Measurements from ENCODE around the gene NTM. TPM values are rescaled to one million over a fixed set of nuclear protein-coding genes. Genes with fewer than 3 reads are reported as not detected.

NTM gene
- total RNA-seq, 6 donors from 2014 or later, result 4.1 to 151 (median 115) TPM

DNA sequence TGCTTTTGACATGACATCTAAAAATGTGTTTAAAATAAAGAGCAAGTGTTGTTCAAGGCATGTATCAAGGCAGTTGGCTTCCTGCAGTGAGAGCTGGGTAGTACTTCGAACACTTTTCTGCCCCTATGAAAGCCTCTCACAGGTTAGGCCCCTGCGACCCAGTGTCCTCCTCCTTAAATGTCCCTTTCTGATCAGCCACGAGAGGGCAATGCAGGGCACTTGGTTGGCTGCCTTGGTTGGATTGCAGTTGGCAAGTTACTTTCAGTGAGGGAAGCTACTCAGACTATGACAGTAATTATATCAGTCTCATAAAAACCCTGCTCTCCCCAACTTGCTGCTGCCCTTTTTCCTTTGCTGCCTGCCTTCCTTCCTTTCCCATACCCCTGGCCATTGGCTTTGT lies 743.8 kb downstream of the NTM start:
- Histone ChIP-seq H3K27me3 (no peaks in the 10 kb centered on the region), H3K27ac (no peak overlapping the region), H3K9me3 (no peaks in the 10 kb centered on the region), H3K36me3 (no peaks in the 10 kb centered on the region), H3K4me1 (no peaks in the 10 kb centered on the region), H3K4me3 (no peak overlapping the region)
- no peak for ATAC-seq (ENCODE audit: low FRiP score in 2 of 2)
- peak in 1 of 2 donors; percentile 29 for DNase-seq
- 29 to 38% methylated on average over 3 of the region's 3 CpGs for WGBS, 2 donors
- TF ChIP-seq, protein P1, sequence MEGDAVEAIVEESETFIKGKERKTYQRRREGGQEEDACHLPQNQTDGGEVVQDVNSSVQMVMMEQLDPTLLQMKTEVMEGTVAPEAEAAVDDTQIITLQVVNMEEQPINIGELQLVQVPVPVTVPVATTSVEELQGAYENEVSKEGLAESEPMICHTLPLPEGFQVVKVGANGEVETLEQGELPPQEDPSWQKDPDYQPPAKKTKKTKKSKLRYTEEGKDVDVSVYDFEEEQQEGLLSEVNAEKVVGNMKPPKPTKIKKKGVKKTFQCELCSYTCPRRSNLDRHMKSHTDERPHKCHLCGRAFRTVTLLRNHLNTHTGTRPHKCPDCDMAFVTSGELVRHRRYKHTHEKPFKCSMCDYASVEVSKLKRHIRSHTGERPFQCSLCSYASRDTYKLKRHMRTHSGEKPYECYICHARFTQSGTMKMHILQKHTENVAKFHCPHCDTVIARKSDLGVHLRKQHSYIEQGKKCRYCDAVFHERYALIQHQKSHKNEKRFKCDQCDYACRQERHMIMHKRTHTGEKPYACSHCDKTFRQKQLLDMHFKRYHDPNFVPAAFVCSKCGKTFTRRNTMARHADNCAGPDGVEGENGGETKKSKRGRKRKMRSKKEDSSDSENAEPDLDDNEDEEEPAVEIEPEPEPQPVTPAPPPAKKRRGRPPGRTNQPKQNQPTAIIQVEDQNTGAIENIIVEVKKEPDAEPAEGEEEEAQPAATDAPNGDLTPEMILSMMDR (IDR thresholded peaks at IDR 0.05), result peak in 4 of 6 experiments; percentile 8 to 29 (median 17)
- TF ChIP-seq POLR2AphosphoS5 (IDR thresholded peaks at IDR 0.05), result no peak

DNA sequence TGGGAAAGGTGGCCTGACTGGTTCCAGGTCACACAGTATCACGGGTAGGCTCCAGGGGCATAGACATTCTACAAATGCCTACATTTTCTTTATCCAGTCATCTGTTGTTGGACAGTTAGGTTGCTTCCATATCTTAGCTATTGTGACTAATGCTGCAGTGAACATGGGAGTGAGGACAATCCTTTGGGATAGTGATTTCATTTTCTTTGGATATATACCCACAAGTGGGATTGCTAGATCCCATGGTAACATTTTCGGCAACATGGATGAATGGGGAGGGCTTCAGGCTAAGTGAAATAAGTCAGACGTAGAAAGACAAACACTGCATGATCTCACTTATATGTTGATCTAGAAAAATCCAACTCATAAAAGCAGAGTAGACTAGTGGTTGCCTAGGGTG lies 744.3 kb downstream of the NTM start:
- H3K4me3 ChIP-seq, result no peak overlapping the region
- ATAC-seq (ENCODE audit: low FRiP score in 2 of 2), result peak in 1 of 2 donors; percentile 53
- WGBS, 2 donors, result 79 to 83% methylated on average over 3 of the region's 3 CpGs
- TF ChIP-seq EP300 (IDR thresholded peaks at IDR 0.05), result no peak
- TF ChIP-seq POLR2A (IDR thresholded peaks at IDR 0.05), result no peak
- TF ChIP-seq, protein P1 (IDR thresholded peaks at IDR 0.05), result no peak
- no peak for TF ChIP-seq POLR2AphosphoS5 (IDR thresholded peaks at IDR 0.05)
- H3K36me3 ChIP-seq, result no peaks in the 10 kb centered on the region
- H3K9me3 ChIP-seq, result no peaks in the 10 kb centered on the region
- DNase-seq, result no peak
- H3K27me3 ChIP-seq, result no peaks in the 10 kb centered on the region
- no peaks in the 10 kb centered on the region for H3K4me1 ChIP-seq
- H3K27ac ChIP-seq, result no peak overlapping the region

DNA sequence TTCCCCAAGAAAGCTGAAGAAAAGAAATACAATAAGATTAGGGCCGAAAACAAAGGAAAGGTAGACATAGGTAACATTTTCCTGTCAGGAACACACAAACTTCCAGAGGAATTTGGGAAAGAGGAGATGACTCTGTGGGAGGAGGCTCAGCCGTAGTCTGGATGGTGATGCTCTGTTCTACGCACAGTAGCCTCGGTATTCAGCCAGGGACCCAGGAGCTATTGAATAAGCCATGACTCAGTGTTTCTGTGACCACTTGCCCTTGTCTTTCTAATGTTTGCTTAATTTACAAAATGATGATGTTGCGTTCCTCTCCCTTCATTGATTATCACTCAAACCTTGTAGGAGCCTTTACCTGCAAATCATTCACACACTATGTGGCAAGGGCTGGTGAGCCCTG lies 745.0 kb downstream of the NTM start:
- no peaks in the 10 kb centered on the region for H3K4me1 ChIP-seq
- no peak overlapping the region for H3K4me3 ChIP-seq
- H3K27me3 ChIP-seq, result no peaks in the 10 kb centered on the region
- TF ChIP-seq POLR2AphosphoS5 (IDR thresholded peaks at IDR 0.05), result no peak
- no peak for TF ChIP-seq EP300 (IDR thresholded peaks at IDR 0.05)
- TF ChIP-seq, protein P1 (IDR thresholded peaks at IDR 0.05), result no peak
- TF ChIP-seq POLR2A (IDR thresholded peaks at IDR 0.05), result no peak
- ATAC-seq (ENCODE audit: low FRiP score in 2 of 2) (peak in 1 of 2 donors; percentile 47), DNase-seq (no peak)
- WGBS, 2 donors, result 89 to 95% methylated on average over 5 of the region's 5 CpGs
- H3K9me3 ChIP-seq, result no peaks in the 10 kb centered on the region
- no peaks in the 10 kb centered on the region for H3K36me3 ChIP-seq
- no peak overlapping the region for H3K27ac ChIP-seq

DNA sequence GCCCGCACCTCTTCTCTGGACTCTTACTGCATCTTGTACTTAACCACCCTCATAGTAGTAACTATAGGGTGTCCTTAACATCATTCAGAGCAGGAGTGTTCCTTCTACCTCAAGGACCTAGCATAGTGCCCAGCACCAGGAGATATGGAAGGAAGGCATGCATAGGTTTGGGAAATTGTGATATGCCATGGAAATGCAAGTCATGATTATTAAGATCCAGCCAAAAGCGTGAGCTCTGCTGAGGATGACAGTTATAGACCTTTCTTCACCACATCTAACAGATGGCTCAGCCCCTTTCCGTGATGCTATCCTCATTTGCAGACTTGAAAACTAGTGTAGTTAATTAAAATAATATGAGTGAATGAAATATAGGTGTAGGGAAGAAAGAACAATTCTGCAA lies 746.1 kb downstream of the NTM start:
- no peak for ATAC-seq (ENCODE audit: low FRiP score in 2 of 2)
- 88 to 95% methylated on average over 3 of the region's 3 CpGs for WGBS, 2 donors

DNA sequence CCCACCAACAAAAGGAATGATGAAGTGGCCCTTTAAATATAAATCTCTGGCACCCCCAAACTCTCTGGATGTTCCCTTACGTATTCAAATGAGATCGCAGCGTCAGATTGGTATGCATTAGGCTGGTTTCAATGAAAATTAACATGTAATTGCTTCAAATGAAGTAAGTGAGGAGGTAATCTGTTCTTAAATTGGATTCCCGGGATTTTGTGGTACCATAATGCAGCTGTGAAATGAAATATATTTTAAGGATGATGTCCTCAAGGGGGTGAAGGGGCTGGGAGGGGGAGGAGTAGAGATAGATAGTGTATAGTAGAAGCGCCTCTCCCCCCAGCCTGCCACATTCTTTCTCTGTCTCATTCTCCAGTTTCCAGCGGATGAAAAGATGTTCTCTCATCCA lies 748.2 kb downstream of the NTM start:
- H3K27me3 ChIP-seq, result no peaks in the 10 kb centered on the region
- no peak for ATAC-seq (ENCODE audit: low FRiP score in 2 of 2)
- no peak overlapping the region for H3K4me3 ChIP-seq
- H3K36me3 ChIP-seq, result no peaks in the 10 kb centered on the region
- DNase-seq, result no peak
- WGBS, 2 donors, result 87 to 88% methylated on average over 6 of the region's 6 CpGs
- TF ChIP-seq EP300 (IDR thresholded peaks at IDR 0.05), result no peak
- no peak for TF ChIP-seq POLR2A (IDR thresholded peaks at IDR 0.05)
- no peaks in the 10 kb centered on the region for H3K4me1 ChIP-seq
- H3K9me3 ChIP-seq, result no peaks in the 10 kb centered on the region
- H3K27ac ChIP-seq, result no peak overlapping the region

More for the DNA sequence above, 746.1 kb downstream of the NTM start:
- Histone ChIP-seq H3K9me3 (no peaks in the 10 kb centered on the region), H3K27ac (no peak overlapping the region), H3K27me3 (no peaks in the 10 kb centered on the region), H3K36me3 (no peaks in the 10 kb centered on the region), H3K4me1 (no peaks in the 10 kb centered on the region), H3K4me3 (no peak overlapping the region)
- TF ChIP-seq EP300 (IDR thresholded peaks at IDR 0.05) (no peak), POLR2A (IDR thresholded peaks at IDR 0.05) (no peak), POLR2AphosphoS5 (IDR thresholded peaks at IDR 0.05) (no peak)
- TF ChIP-seq, protein P1 (IDR thresholded peaks at IDR 0.05), result no peak
- no peak for DNase-seq
